Keratinocyte (primary cell): Measurements from ENCODE around the gene UBR3. TPM values are rescaled to one million over a fixed set of nuclear protein-coding genes. Genes with fewer than 3 reads are reported as not detected.
"Not testable (repeated sequence)": the region's sequence is repeated elsewhere in the genome, so short reads cannot be mapped to it uniquely, and the experiment has no call there.

Experiments
- DNase-seq: peaks from one replicate; pipeline ENCODE4 v3.0.0-alpha.2; 2011; ENCODE audit warnings: low read depth, missing footprints, low spot score
- FAIRE-seq: peaks from 2 replicates; lab custom pipeline; 2011; peaks lifted over from hg19 to GRCh38; lab: Jason Lieb, UNC
- H2AFZ ChIP-seq: 2 replicates; pipeline ENCODE4 v1.6.0; 2012; ENCODE audit warnings: low read length, control low read depth, inconsistent platforms; ENCODE audit not compliant: control insufficient read depth
- H3K27ac ChIP-seq: 2 replicates; pipeline ENCODE4 v1.5.1; 2011; ENCODE audit warnings: low read length; ENCODE audit not compliant: control insufficient read depth, insufficient read depth
- H3K27me3 ChIP-seq: 3 replicates; pipeline ENCODE4 v1.6.0; 2011; ENCODE audit warnings: low read length; ENCODE audit not compliant: control insufficient read depth, insufficient read depth; ENCODE audit errors: extremely low read depth
- H3K36me3 ChIP-seq, 2 experiments: 2 replicates in 1 of 2; 3 replicates in 1 of 2; pipeline ENCODE4 v1.5.1; 2011; ENCODE audit warnings: low read length in 2 of 2, mild to moderate bottlenecking in 1 of 2; ENCODE audit not compliant: control insufficient read depth in 2 of 2, insufficient read depth in 2 of 2; ENCODE audit errors: extremely low read depth in 1 of 2
- H3K4me1 ChIP-seq: 3 replicates; pipeline ENCODE4 v1.5.1; 2011; ENCODE audit warnings: low read length; ENCODE audit not compliant: control insufficient read depth, insufficient read depth; ENCODE audit errors: extremely low read depth
- H3K4me2 ChIP-seq: 3 replicates; pipeline ENCODE4 v1.6.0; 2011; ENCODE audit warnings: low read depth, low read length; ENCODE audit not compliant: control insufficient read depth, insufficient read depth; ENCODE audit errors: extremely low read depth
- H3K4me3 ChIP-seq, 3 experiments: fragments of 200-600 bp in 1 of 3; sonication (generic) in 1 of 3; 2 replicates in 2 of 3; 3 replicates in 1 of 3; pipeline ENCODE4 v1.5.1; 2011 to 2016; ENCODE audit warnings: low read length in 3 of 3, mild to moderate bottlenecking in 3 of 3, control low read depth in 2 of 3, inconsistent platforms in 1 of 3, low read depth in 1 of 3, mixed read lengths in 1 of 3, mixed run types in 1 of 3, moderate library complexity in 1 of 3; ENCODE audit not compliant: control insufficient read depth in 2 of 3, insufficient read depth in 2 of 3; ENCODE audit errors: extremely low read depth in 1 of 3
- H3K79me2 ChIP-seq: 2 replicates; pipeline ENCODE4 v1.6.0; 2012; ENCODE audit warnings: low read length; ENCODE audit not compliant: control insufficient read depth, insufficient read depth
- H3K9ac ChIP-seq: 3 replicates; pipeline ENCODE4 v1.6.0; 2011; ENCODE audit warnings: low read length; ENCODE audit not compliant: control insufficient read depth, insufficient read depth; ENCODE audit errors: extremely low read depth
- H3K9me1 ChIP-seq: 3 replicates; pipeline ENCODE4 v1.6.0; 2011; ENCODE audit warnings: low read length; ENCODE audit not compliant: control insufficient read depth, insufficient read depth; ENCODE audit errors: extremely low read depth
- H3K9me3 ChIP-seq: 2 replicates; pipeline ENCODE4 v1.5.1; 2012; ENCODE audit warnings: low read depth, low read length; ENCODE audit not compliant: control insufficient read depth
- H4K20me1 ChIP-seq: 3 replicates; pipeline ENCODE4 v1.6.0; 2011; ENCODE audit warnings: low read length; ENCODE audit not compliant: control insufficient read depth, insufficient read depth; ENCODE audit errors: extremely low read depth
- CTCF ChIP-seq, 3 experiments: IDR thresholded peaks in 1 of 3; conservative IDR thresholded peaks in 1 of 3; optimal IDR thresholded peaks in 1 of 3; 2 replicates in 2 of 3; 3 replicates in 1 of 3; pipeline versions ENCODE3 to v1.5.1; 2011; ENCODE audit warnings: low read length in 3 of 3, mild to moderate bottlenecking in 3 of 3, moderate library complexity in 2 of 3, control low read depth in 1 of 3, inconsistent platforms in 1 of 3; ENCODE audit not compliant: insufficient read depth in 2 of 3; ENCODE audit errors: extremely low read depth in 1 of 3
- EZH2 ChIP-seq: IDR thresholded peaks from one replicate; pipeline ENCODE4 v1.6.1; 2012; ENCODE audit warnings: inconsistent platforms, mild to moderate bottlenecking, low read length, moderate library complexity
- dilution Hi-C: fragments of 300-500 bp; cut with MboI; formaldehyde crosslinking; loops from one replicate; pipeline ENCODE4 v1.7.0; 2020; ENCODE audit warnings: low sequenced_read_pairs; ENCODE audit not compliant: extremely low pct_ligation_motif_present
- polyA plus RNA-seq, 5 experiments: library from polyadenylated mRNA; depleted of rRNA in 3 of 5; stranded (reverse) in 3 of 5; stranded (forward) in 1 of 5; unstranded in 1 of 5; fragments of >200 nt; gene quantifications; 1 replicate in 1 of 5; 2 replicates in 3 of 5; 3 replicates in 1 of 5; pipeline versions ENCODE4 v1.2.1 to v1.2.3, GENCODE V29; 2011 to 2012; ENCODE audit warnings: missing spikeins in 2 of 5, low read depth in 1 of 5, low replicate concordance in 1 of 5

Gene UBR3
- polyA plus RNA-seq, 1 donor (not counting 4 experiments of a cell fraction or from before 2014, with no cell fraction given): 14.7 TPM

GRCh38 chr2:170115501-170116229, 288.4 kb downstream of the UBR3 start:
- no peak for TF ChIP-seq CTCF (optimal IDR thresholded peaks at IDR 0.05 in 1 of 3, IDR thresholded peaks at IDR 0.05 in 1 of 3, conservative IDR thresholded peaks at IDR 0.05 in 1 of 3; ENCODE audit: extremely low read depth in 1 of 3, insufficient read depth in 2 of 3, low read length in 3 of 3)
- TF ChIP-seq EZH2: no peak
- Histone ChIP-seq H3K9me3 (no peaks in the 10 kb centered on the region), H3K27me3 (no peaks in the 10 kb centered on the region), H3K27ac (no peak overlapping the region), H3K4me1 (no peaks in the 10 kb centered on the region), H3K4me3 (no peak overlapping the region), H3K9me1 (no peaks in the 10 kb centered on the region), H3K9ac (no peak overlapping the region), H3K4me2 (no peak overlapping the region), H4K20me1 (no peaks in the 10 kb centered on the region), H3K36me3 (no peaks in the 10 kb centered on the region), H3K79me2 (no peaks in the 10 kb centered on the region), H2AFZ (no peak overlapping the region)
- no peak for DNase-seq
- dilution Hi-C loops: no loop called here
- no peak for FAIRE-seq

DNA sequence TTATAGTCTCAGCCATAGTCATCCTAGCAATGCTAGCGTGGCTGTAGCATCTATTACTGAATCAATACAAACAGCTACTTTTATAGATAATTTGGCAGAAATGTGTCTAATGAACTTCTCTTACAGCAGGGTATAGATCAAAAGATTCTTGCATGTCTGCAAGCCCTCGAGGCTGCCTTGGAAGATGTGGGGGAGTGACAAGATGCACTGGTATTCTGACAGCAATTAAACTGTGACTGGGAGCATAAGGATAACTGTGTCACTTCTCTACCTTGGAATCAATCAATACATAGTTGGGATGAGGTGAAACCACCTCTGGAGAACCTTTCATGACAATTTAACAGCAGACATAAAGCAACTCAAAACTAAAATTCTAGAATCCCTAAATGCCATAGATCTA, 291.4 kb downstream of the UBR3 start:
- no peak overlapping the region for H3K4me2 ChIP-seq
- no peak overlapping the region for H3K27ac ChIP-seq
- peaks cover 20% of the 10 kb centered on the region for H3K4me1 ChIP-seq
- H3K9me3 ChIP-seq: no peaks in the 10 kb centered on the region
- no peaks in the 10 kb centered on the region for H3K9me1 ChIP-seq
- H3K27me3 ChIP-seq: no peaks in the 10 kb centered on the region
- DNase-seq (no peak), FAIRE-seq (no peak)
- H3K4me3 ChIP-seq: no peak overlapping the region
- H3K79me2 ChIP-seq: no peaks in the 10 kb centered on the region
- H4K20me1 ChIP-seq: no peaks in the 10 kb centered on the region
- no peak overlapping the region for H3K9ac ChIP-seq
- dilution Hi-C loops: no loop called here
- TF ChIP-seq EZH2 (no peak), CTCF (optimal IDR thresholded peaks at IDR 0.05 in 1 of 3, IDR thresholded peaks at IDR 0.05 in 1 of 3, conservative IDR thresholded peaks at IDR 0.05 in 1 of 3; ENCODE audit: extremely low read depth in 1 of 3, insufficient read depth in 2 of 3, low read length in 3 of 3) (no peak)
- H3K36me3 ChIP-seq: no peaks in the 10 kb centered on the region
- H2AFZ ChIP-seq: no peak overlapping the region

DNA sequence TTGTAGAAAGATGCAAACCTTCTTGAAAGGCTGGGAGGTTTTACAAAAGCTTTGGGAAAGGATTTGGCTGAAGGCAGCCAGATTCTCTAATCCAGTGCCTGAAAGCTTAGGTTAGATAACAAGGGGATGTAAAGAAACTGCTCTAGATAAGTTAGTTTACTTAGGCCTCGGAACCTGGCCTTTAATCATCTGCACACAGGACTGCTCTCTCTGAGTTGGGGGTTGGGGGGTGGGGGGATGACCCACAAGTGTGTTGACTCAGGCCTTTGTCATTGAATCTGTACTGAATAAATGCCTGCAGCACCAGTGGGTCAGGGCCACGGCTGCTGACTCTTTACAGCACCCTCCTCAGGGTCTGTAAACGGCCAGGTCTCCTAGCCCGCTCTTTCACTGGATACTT, 292.1 kb downstream of the UBR3 start:
- DNase-seq, dilution Hi-C loops, FAIRE-seq: not testable (repeated sequence)

More for the DNA sequence above, 292.1 kb downstream of the UBR3 start:
- H3K4me1 ChIP-seq: peaks cover 27% of the 10 kb centered on the region
- not testable (repeated sequence) for H3K4me3 ChIP-seq, H3K9ac ChIP-seq, H3K27ac ChIP-seq, H3K9me1 ChIP-seq, H4K20me1 ChIP-seq, H3K4me2 ChIP-seq, H3K79me2 ChIP-seq, H3K9me3 ChIP-seq, H2AFZ ChIP-seq, H3K27me3 ChIP-seq, H3K36me3 ChIP-seq
